ENCODE data around the gene MYH16. TPM values are rescaled to one million over a fixed set of nuclear protein-coding genes. Genes with fewer than 3 reads are reported as not detected.
"Not testable (repeated sequence)": the region's sequence is repeated elsewhere in the genome, so short reads cannot be mapped to it uniquely, and the experiment has no call there.

The MYH16 gene
- total RNA-seq: not detected

DNA sequence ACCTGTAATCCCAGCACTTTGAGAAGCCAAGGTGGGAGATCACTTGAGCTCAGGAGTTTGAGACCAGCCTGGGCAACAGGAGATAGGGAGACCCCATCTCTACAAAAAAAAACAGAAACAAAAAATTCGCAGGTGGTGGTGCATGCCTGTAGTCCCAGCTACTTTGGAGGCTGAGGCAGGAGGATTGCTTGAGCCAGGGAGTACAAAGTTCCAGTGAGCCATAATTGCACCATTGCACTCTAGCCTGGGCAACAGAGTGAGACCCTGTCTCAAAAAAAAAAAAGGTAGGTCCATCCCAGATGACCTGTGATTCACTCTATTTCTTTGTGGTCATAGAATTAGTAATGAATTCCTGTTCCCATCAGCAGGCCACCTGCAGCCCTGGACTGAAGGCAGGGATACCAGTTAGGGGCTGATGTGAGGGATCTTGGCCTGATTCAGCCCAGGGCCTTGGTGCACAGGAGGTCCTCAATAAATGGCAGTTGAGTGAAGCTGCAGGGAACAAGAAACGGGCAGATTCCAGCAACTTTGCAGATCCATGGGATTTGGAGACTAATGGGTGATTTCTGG lies at the start of gene MYH16:
Gene MYH16 (plus strand): TSS at position 364 of the 570 bp plus-strand sequence.
- TF ChIP-seq POLR2AphosphoS5 (IDR thresholded peaks at IDR 0.05) (no peak), POLR2A (IDR thresholded peaks at IDR 0.05) (no peak)
- TF ChIP-seq, protein P1, sequence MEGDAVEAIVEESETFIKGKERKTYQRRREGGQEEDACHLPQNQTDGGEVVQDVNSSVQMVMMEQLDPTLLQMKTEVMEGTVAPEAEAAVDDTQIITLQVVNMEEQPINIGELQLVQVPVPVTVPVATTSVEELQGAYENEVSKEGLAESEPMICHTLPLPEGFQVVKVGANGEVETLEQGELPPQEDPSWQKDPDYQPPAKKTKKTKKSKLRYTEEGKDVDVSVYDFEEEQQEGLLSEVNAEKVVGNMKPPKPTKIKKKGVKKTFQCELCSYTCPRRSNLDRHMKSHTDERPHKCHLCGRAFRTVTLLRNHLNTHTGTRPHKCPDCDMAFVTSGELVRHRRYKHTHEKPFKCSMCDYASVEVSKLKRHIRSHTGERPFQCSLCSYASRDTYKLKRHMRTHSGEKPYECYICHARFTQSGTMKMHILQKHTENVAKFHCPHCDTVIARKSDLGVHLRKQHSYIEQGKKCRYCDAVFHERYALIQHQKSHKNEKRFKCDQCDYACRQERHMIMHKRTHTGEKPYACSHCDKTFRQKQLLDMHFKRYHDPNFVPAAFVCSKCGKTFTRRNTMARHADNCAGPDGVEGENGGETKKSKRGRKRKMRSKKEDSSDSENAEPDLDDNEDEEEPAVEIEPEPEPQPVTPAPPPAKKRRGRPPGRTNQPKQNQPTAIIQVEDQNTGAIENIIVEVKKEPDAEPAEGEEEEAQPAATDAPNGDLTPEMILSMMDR (IDR thresholded peaks at IDR 0.05): no peak
- no peak for DNase-seq (ENCODE audit: low spot score in 2 of 2)
- Histone ChIP-seq H3K9me3 (no peaks in the 10 kb centered on the region), H3K4me1 (no peaks in the 10 kb centered on the region), H3K4me3 (no peak within 1 kb of the TSS), H3K36me3 (no peaks in the 10 kb centered on the region), H3K27me3 (no peaks in the 10 kb centered on the region), H3K27ac (no peak within 1 kb of the TSS)
- intact Hi-C loops (cut with DNase I; ENCODE audit: low total_unique reads): no loop called here

DNA sequence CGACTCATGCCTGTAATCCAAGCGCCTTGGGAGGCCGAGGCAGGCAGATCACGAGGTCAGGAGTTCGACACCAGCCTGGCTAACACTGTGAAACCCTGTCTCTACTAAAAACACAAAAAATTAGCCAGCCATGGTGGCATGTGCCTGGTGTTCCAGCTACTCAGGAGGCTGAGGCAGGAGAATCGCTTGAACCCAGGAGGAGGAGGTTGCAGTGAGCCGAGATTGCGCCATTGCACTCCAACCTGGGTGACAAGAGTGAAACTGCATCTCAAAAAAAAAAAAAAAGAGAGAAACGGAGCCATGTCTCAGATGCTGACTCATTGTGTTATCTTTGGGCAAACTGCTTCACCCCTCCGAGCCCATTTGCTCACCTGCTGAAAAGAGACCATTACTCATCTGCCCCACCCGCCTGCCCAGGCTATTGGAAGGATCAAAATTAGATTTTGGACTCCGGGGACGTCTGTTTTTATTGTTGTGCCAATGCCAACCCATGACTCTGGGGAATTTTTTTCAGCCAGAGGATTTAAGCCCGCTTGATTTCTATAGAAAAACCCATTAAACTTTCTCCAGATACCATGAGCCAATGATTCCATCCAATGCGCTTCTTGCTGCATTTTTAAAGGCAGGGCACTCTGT lies 48.3 kb upstream of the MYH16 start:
- H3K27me3 ChIP-seq; DNase-seq (ENCODE audit: low spot score in 2 of 2); H3K27ac ChIP-seq; H3K9me3 ChIP-seq; H3K36me3 ChIP-seq; intact Hi-C loops (cut with DNase I; ENCODE audit: low total_unique reads); H3K4me1 ChIP-seq; H3K4me3 ChIP-seq: not testable (repeated sequence)

DNA sequence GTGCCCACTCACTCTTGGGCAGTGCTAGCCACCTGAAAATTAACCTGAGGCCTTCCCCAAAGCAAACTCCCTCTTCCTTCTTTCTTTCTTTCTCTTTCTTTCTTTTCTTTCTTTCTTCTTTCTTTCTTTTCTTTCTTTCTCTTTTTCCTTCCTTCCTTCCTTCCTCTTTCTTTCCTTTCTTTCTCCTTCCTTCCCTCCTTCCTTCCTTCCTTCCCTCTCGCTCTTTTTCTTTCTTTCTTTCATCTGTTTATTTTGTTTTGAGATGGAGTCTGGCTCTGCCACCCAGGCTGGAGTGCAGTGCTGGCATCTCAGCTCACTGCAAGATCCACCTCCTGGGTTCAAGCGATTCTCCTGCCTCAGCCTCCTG lies 47.8 kb upstream of the MYH16 start:
- Histone ChIP-seq H3K9me3 (no peaks in the 10 kb centered on the region), H3K27ac (no peak overlapping the region), H3K4me3 (no peak overlapping the region), H3K27me3 (no peaks in the 10 kb centered on the region), H3K4me1 (no peaks in the 10 kb centered on the region), H3K36me3 (no peaks in the 10 kb centered on the region)
- no peak for DNase-seq (ENCODE audit: low spot score in 2 of 2)
- intact Hi-C loops (cut with DNase I; ENCODE audit: low total_unique reads): no loop called here
- TF ChIP-seq, protein P1 (IDR thresholded peaks at IDR 0.05): no peak
- no peak for TF ChIP-seq POLR2AphosphoS5 (IDR thresholded peaks at IDR 0.05)
- no peak for TF ChIP-seq POLR2A (IDR thresholded peaks at IDR 0.05)

DNA sequence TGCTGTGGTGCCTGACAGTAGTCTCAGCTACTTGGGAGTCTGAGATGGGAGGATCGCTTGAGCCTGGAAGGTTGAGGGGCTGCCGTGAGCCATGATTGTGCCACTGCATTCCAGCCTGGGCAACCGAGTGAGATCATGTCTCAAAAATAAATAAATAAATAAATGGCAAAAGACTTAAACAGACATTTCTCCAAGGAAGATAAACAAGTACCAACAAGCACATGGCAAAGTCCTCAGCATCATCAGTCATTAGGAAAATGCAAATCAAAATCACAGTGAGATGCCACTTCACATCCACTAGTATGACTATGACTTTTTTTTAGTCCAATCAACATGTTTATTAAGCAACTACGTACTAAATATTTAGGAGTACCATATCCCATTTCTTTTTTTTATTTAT lies 43.4 kb upstream of the MYH16 start:
- H3K36me3 ChIP-seq: no peaks in the 10 kb centered on the region
- intact Hi-C loops (cut with DNase I; ENCODE audit: low total_unique reads): no loop called here
- no peak overlapping the region for H3K27ac ChIP-seq
- H3K4me1 ChIP-seq: no peaks in the 10 kb centered on the region
- H3K9me3 ChIP-seq: no peaks in the 10 kb centered on the region
- DNase-seq (ENCODE audit: low spot score in 2 of 2): no peak
- no peaks in the 10 kb centered on the region for H3K27me3 ChIP-seq
- TF ChIP-seq POLR2A (IDR thresholded peaks at IDR 0.05): no peak
- no peak for TF ChIP-seq POLR2AphosphoS5 (IDR thresholded peaks at IDR 0.05)
- TF ChIP-seq, protein P1 (IDR thresholded peaks at IDR 0.05): no peak
- no peak overlapping the region for H3K4me3 ChIP-seq

DNA sequence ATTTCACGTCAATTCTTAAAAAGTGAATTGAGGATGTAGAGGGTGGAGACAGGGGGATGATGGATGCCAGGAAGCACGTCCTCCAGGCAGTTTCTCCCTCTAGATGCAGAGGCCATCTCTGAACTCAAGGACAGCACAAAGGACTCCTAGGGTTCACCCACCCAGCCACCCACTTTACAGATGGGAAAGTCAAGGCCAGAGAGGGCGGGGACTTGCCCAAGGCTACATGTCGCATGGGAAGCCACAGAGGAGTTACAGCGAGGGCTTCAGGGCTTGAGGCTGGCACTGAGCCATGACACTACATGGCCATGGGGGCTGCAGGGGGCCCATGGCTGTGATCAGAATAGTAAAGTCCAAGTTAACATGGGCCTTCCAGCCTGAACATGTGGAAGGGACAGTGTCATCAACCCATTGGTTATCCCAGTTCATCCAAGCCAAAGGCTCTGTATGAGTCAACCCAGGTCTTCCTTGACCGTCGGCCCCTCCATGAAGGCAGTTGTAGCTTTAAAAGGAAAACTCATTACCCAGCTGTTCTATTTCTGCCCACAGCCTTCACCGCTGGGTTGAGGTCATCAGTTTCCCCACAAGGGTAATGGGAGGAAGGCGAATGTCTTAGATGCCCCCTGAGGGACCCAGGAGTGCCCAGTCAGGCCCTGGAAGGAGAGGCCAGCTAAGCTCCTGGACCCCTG lies 40.4 kb upstream of the MYH16 start:
- no peak overlapping the region for H3K4me3 ChIP-seq
- peaks cover 0 to under 1% of the 10 kb centered on the region in 2 donors for H3K9me3 ChIP-seq
- TF ChIP-seq, protein P1 (IDR thresholded peaks at IDR 0.05): no peak
- no peak for TF ChIP-seq POLR2A (IDR thresholded peaks at IDR 0.05)
- no peak for TF ChIP-seq POLR2AphosphoS5 (IDR thresholded peaks at IDR 0.05)
- H3K27me3 ChIP-seq: no peaks in the 10 kb centered on the region
- H3K27ac ChIP-seq: no peak overlapping the region
- H3K4me1 ChIP-seq: no peaks in the 10 kb centered on the region
- DNase-seq (ENCODE audit: low spot score in 2 of 2): no peak
- H3K36me3 ChIP-seq: no peaks in the 10 kb centered on the region
- intact Hi-C loops (cut with DNase I; ENCODE audit: low total_unique reads): no loop called here

DNA sequence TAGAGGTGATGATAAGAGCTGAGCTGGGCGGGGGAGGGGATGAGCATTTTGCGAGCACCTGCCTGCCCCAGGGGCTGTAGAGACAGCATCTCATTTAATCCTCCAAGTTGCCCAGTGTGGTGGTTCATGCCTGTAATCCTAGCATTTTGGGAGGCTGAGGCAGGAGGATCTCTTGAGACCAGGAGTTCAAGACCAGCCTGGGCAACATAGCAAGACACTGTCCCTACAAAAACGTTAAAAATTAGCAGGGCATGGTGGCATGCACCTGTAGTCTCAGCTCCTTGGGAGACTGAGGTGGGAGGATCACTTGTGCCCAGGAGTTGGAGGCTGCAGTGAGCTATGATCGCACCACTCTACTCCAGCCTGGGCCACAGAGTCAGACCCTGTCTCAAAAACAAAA lies 39.7 kb upstream of the MYH16 start:
- H3K27ac ChIP-seq; H3K9me3 ChIP-seq; H3K27me3 ChIP-seq; H3K4me1 ChIP-seq; H3K36me3 ChIP-seq; DNase-seq (ENCODE audit: low spot score in 2 of 2); intact Hi-C loops (cut with DNase I; ENCODE audit: low total_unique reads); H3K4me3 ChIP-seq: not testable (repeated sequence)
